ENCODE data around the gene KIAA1958. TPM values are rescaled to one million over a fixed set of nuclear protein-coding genes. Genes with fewer than 3 reads are reported as not detected.

Gene KIAA1958
- total RNA-seq, 2 donors from 2014 or later: 5.8 to 6.0 TPM

GRCh38 chr9:112623198-112623597, 136.6 kb downstream of the KIAA1958 start:
- Histone ChIP-seq H3K27ac (no peak overlapping the region), H3K4me1 (ENCODE audit: control insufficient read depth in 1 of 2, low read depth in 2 of 2) (peaks cover 0 to 5% of the 10 kb centered on the region in 2 donors), H3K36me3 (no peaks in the 10 kb centered on the region), H3K4me3 (no peak overlapping the region), H3K27me3 (replicated peaks; ENCODE audit: insufficient read depth) (no peaks in the 10 kb centered on the region), H3K9me3 (no peaks in the 10 kb centered on the region)
- TF ChIP-seq CTCF (IDR thresholded peaks at IDR 0.05): no peak
- ATAC-seq (ENCODE audit: insufficient number of reproducible peaks, low FRiP score, low read depth): no peak
- DNase-seq (ENCODE audit: low spot score): no peak

- Histone ChIP-seq H3K27me3 (replicated peaks; ENCODE audit: insufficient read depth) (no peaks in the 10 kb centered on the region), H3K9me3 (no peaks in the 10 kb centered on the region), H3K36me3 (no peaks in the 10 kb centered on the region), H3K27ac (no peak overlapping the region), H3K4me3 (no peak overlapping the region), H3K4me1 (ENCODE audit: control insufficient read depth in 1 of 2, low read depth in 2 of 2) (peaks cover 0 to 5% of the 10 kb centered on the region in 2 donors)
- DNase-seq (ENCODE audit: low spot score) (no peak), ATAC-seq (ENCODE audit: insufficient number of reproducible peaks, low FRiP score, low read depth) (no peak)
- no peak for TF ChIP-seq CTCF (IDR thresholded peaks at IDR 0.05)
Observed at GRCh38 chr9:112624711-112625707, 138.4 kb downstream of the KIAA1958 start.

GRCh38 chr9:112629671-112630485, 143.3 kb downstream of the KIAA1958 start:
- ATAC-seq (ENCODE audit: insufficient number of reproducible peaks, low FRiP score, low read depth): no peak
- Histone ChIP-seq H3K36me3 (no peaks in the 10 kb centered on the region), H3K27ac (no peak overlapping the region), H3K4me3 (no peak overlapping the region), H3K4me1 (ENCODE audit: control insufficient read depth in 1 of 2, low read depth in 2 of 2) (no peaks in the 10 kb centered on the region), H3K27me3 (replicated peaks; ENCODE audit: insufficient read depth) (no peaks in the 10 kb centered on the region), H3K9me3 (no peaks in the 10 kb centered on the region)
- no peak for TF ChIP-seq CTCF (IDR thresholded peaks at IDR 0.05)
- DNase-seq (ENCODE audit: low spot score): no peak

- H3K4me3 ChIP-seq: no peak overlapping the region
- no peak for TF ChIP-seq CTCF (IDR thresholded peaks at IDR 0.05)
- no peaks in the 10 kb centered on the region for H3K27me3 ChIP-seq (replicated peaks; ENCODE audit: insufficient read depth)
- H3K36me3 ChIP-seq: no peaks in the 10 kb centered on the region
- DNase-seq (ENCODE audit: low spot score): no peak
- H3K4me1 ChIP-seq (ENCODE audit: control insufficient read depth in 1 of 2, low read depth in 2 of 2): no peaks in the 10 kb centered on the region
- no peak overlapping the region for H3K27ac ChIP-seq
- H3K9me3 ChIP-seq: no peaks in the 10 kb centered on the region
- ATAC-seq (ENCODE audit: insufficient number of reproducible peaks, low FRiP score, low read depth): no peak
Observed at GRCh38 chr9:112631313-112632070, 144.9 kb downstream of the KIAA1958 start.

Measured in thoracic aorta (tissue), 2 donors.